GM18526 (cell line): ENCODE data around the gene RIPOR3.

Source experiments
- POLR2A ChIP-seq: IDR thresholded peaks from 3 replicates; pipeline ENCODE4 v1.6.1; 2011; ENCODE audit not compliant: insufficient read length; ENCODE audit errors: extremely low read depth

The RIPOR3 gene

GRCh38 chr20:50572938-50573777 lies 118.2 kb downstream of the RIPOR3 start:
- no peak for TF ChIP-seq POLR2A

- TF ChIP-seq POLR2A = no peak
Measured at GRCh38 chr20:50571466-50571865, 119.9 kb downstream of the RIPOR3 start.

- no peak for TF ChIP-seq POLR2A
Measured at GRCh38 chr20:50569864-50570836, 121.2 kb downstream of the RIPOR3 start.

- no peak for TF ChIP-seq POLR2A
Measured at GRCh38 chr20:50568549-50568942, 122.8 kb downstream of the RIPOR3 start.

- no peak for TF ChIP-seq POLR2A
Measured at GRCh38 chr20:50567860-50568548, 123.3 kb downstream of the RIPOR3 start.

- no peak for TF ChIP-seq POLR2A
Measured at GRCh38 chr20:50565871-50566270, 125.5 kb downstream of the RIPOR3 start.

- TF ChIP-seq POLR2A = no peak
Measured at GRCh38 chr20:50565383-50565782, 126.0 kb downstream of the RIPOR3 start.

GRCh38 chr20:50563133-50563944 lies 128.0 kb downstream of the RIPOR3 start:
- TF ChIP-seq POLR2A = no peak

- no peak for TF ChIP-seq POLR2A
Measured at GRCh38 chr20:50562262-50562701, 129.1 kb downstream of the RIPOR3 start.

GRCh38 chr20:50561379-50562078 lies 129.8 kb downstream of the RIPOR3 start:
- TF ChIP-seq POLR2A = no peak

GRCh38 chr20:50560867-50561266 lies 130.5 kb downstream of the RIPOR3 start:
- TF ChIP-seq POLR2A = no peak

- no peak for TF ChIP-seq POLR2A
Measured at GRCh38 chr20:50559856-50560638, 131.3 kb downstream of the RIPOR3 start.

- no peak for TF ChIP-seq POLR2A
Measured at GRCh38 chr20:50559149-50559548, 132.2 kb downstream of the RIPOR3 start.
